Esophagus muscularis mucosa (tissue), 4 donors: Measurements from ENCODE around the gene CCR8.

Experiments used
- CTCF ChIP-seq, 3 experiments: fragments of 200-600 bp in 2 of 3; fragments of 450-650 bp in 1 of 3; sonication (generic) in 2 of 3; IDR thresholded peaks; one replicate each; pipeline ENCODE4 v1.5.1; 2017 to 2019; ENCODE audit warnings: antibody characterized with exemption in 3 of 3, mild to moderate bottlenecking in 2 of 3, moderate library complexity in 1 of 3
- EP300 ChIP-seq: sonication (generic); formaldehyde crosslinking; IDR thresholded peaks from one replicate; pipeline ENCODE4 v1.6.1; 2017; ENCODE audit warnings: antibody characterized with exemption
- POLR2A ChIP-seq: fragments of 450-650 bp; IDR thresholded peaks from one replicate; pipeline ENCODE4 v1.6.1; 2017; ENCODE audit warnings: antibody characterized with exemption, moderate library complexity, mild to moderate bottlenecking, low read depth
- POLR2AphosphoS5 ChIP-seq, 2 donors: sonication (generic); formaldehyde crosslinking; IDR thresholded peaks; one replicate each; pipeline ENCODE4 v1.6.1; 2017; ENCODE audit warnings: antibody characterized with exemption in 2 of 2

GRCh38 chr3:39362812-39363211 lies 33.3 kb downstream of the CCR8 start:
- no peak for TF ChIP-seq CTCF (IDR thresholded peaks at IDR 0.05)
- TF ChIP-seq POLR2A, result no peak
- TF ChIP-seq EP300, result no peak
- no peak for TF ChIP-seq POLR2AphosphoS5 (IDR thresholded peaks at IDR 0.05)
